IgD-negative memory B cell (primary cell): ENCODE results near the gene C3orf22. TPM values are rescaled to one million over a fixed set of nuclear protein-coding genes. Genes with fewer than 3 reads are reported as not detected.
"Not testable (repeated sequence)": the region's sequence is repeated elsewhere in the genome, so short reads cannot be mapped to it uniquely, and the experiment has no call there.

Experiments
- H3K27ac Mint-ChIP-seq, 3 donors: one replicate each; pipeline ENCODE4 v1.8.0; 2020 to 2022; ENCODE audit warnings: mild to moderate bottlenecking in 3 of 3, mixed read lengths in 3 of 3, moderate library complexity in 1 of 3
- H3K27me3 Mint-ChIP-seq: one replicate; pipeline ENCODE4 v1.8.0; 2021; ENCODE audit warnings: mixed read lengths
- H3K36me3 Mint-ChIP-seq: one replicate; pipeline ENCODE4 v1.8.0; 2020; ENCODE audit warnings: mild to moderate bottlenecking, mixed read lengths
- H3K4me1 Mint-ChIP-seq, 3 donors: one replicate each; pipeline ENCODE4 v1.8.0; 2020 to 2022; ENCODE audit warnings: mixed read lengths in 3 of 3, mild to moderate bottlenecking in 1 of 3
- H3K4me3 Mint-ChIP-seq, 4 donors: one replicate each; pipeline ENCODE4 v1.8.0; 2020 to 2022; ENCODE audit warnings: mild to moderate bottlenecking in 4 of 4, mixed read lengths in 4 of 4, moderate library complexity in 3 of 4
- H3K9me3 Mint-ChIP-seq, 3 donors: one replicate each; pipeline ENCODE4 v1.8.0; 2020 to 2021; ENCODE audit warnings: mixed read lengths in 3 of 3, mild to moderate bottlenecking in 1 of 3
- polyA plus RNA-seq: library from polyadenylated mRNA; unstranded; fragments of 300-500 nt; fragmentation: Illumina TruSeq; gene quantifications from one replicate; pipeline ENCODE4 v1.2.3, GENCODE V29; 2021

The C3orf22 gene, protein sequence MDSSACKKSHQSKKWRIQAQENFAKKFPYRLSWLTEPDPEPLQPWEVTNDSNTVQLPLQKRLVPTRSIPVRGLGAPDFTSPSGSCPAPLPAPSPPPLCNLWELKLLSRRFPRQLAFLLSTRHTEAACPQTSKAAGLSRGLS
- polyA plus RNA-seq: not detected

DNA sequence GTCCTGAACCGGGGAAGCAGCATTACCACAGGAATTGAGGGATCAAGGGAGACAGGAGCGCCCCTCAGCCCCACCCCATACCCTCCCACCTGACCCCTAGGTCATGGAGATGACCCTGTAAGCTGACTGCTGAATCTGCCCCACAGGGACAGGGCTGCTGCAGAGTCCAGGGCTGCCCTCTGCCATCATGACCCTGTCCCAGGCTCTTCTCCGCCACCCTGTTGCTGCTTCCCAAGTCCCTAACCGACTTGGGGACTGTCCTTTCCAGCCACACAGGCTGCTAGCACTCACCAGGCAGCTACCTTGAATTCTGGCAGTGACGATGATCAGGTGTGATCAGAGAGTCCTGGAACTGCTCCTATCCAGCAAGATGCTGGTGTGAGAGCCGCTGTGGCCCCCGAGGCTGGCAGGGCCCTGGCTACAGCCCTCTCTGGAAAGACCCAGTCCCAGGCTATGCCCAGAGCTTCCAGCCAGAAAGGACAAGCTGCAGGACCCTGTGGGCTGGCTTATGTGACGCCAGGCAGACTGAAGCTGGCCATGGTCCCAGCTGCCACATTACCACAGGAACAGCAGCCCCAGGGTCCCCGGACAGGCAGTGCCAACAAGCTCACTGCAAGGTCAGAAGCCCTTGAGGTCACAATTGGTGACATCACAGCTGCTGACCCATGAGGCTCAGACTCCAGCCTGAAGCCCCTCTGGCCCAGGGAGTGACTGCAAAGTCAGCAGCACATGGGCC, at the start of gene C3orf22:
Gene C3orf22, minus strand, starts transcription at position 597 of the 736 bp plus-strand sequence. CDS start 5,542 bp downstream, outside the sequence.
- H3K27ac Mint-ChIP-seq: peak within 1 kb of the TSS in 1 of 3 donors; percentile 73
- H3K27me3 Mint-ChIP-seq: peaks cover 5% of the 10 kb centered on the region
- no peaks in the 10 kb centered on the region for H3K36me3 Mint-ChIP-seq
- peaks cover 3 to 7% (median 6%) of the 10 kb centered on the region in 3 donors for H3K9me3 Mint-ChIP-seq
- H3K4me3 Mint-ChIP-seq: no peak within 1 kb of the TSS
- H3K4me1 Mint-ChIP-seq: no peaks in the 10 kb centered on the region

DNA sequence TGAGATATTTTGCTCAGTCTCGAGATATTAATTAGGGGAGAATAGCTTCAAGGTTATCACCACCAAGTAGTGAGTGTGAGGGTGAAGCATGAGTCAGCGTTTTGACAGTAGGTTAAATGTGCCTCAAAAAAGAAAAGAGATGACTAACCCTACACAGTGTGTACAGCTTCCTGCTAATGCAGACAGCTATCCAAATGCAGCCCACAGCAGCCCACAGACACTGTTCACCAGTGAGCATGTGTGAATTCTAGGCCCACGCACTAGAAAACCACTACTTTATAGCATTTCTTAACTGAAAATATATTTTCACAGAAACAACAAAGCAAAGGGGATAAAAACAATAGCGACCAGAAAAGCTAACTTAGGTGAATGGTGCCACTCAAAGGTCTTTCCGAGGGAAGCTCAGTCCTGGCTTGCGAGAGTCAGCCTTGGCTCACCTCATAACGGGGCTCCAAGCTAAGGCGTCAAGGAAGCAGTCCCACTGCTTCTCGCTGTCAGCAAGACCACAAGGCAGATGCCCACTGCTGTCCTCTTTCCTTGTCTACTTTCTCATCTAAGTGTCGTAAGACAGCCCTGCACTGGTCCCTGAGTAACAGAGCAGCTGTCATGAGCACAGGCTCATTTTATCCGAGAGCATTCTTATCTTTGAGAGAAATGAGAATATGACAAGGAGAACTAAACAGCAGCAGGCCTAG, 48.6 kb upstream of the C3orf22 start:
- no peak overlapping the region for H3K4me3 Mint-ChIP-seq
- H3K4me1 Mint-ChIP-seq: no peaks in the 10 kb centered on the region
- H3K27me3 Mint-ChIP-seq: peaks cover 6% of the 10 kb centered on the region
- H3K36me3 Mint-ChIP-seq: peaks cover 5% of the 10 kb centered on the region
- peaks cover 0 to 1% (median 0%) of the 10 kb centered on the region in 3 donors for H3K9me3 Mint-ChIP-seq
- H3K27ac Mint-ChIP-seq: no peak overlapping the region

DNA sequence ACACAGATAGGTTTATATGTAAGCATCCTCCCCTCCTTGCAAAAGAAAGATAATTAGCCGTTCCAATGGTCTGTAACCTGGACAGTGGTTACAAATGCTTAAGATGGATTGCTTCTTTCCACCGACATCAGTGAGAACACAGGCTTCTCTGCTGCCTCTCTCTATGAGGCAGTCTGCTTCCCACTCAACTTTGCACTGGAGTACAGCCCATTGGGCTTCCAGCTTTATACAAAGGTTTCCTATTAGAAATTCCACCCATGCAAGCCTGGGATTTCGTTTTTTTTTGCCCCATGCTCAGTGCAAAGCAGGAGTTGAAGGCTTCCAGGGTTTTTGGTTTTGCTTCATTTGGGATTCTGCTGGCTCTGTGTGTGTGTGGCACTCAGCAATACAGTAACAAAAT, 47.3 kb upstream of the C3orf22 start:
- Mint-ChIP-seq H3K36me3 (peaks cover 5% of the 10 kb centered on the region), H3K27me3 (peaks cover 7% of the 10 kb centered on the region)

DNA sequence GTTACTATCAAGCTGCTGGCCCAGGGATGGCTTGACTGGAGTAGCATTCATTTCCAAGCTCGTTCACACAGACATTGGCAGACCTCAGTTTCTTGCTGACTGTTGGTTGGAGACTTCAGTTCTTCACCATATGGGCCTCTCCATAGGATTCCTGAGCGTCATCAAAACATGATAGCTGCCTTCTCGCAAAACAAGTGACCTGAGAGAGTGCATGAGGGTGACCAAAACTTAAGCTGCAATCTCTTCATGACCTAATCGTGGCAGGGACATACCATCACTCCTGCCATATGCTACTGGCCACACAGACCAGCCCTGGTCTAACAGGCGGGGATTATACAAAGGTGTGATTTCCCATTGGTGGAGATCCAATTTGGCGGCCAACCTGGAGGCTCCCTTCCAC, 46.0 kb upstream of the C3orf22 start:
- Mint-ChIP-seq H3K4me3 (no peak overlapping the region), H3K27ac (no peak overlapping the region), H3K4me1 (no peaks in the 10 kb centered on the region), H3K36me3 (peaks cover 5% of the 10 kb centered on the region), H3K27me3 (peaks cover 15% of the 10 kb centered on the region), H3K9me3 (peaks cover 0 to 1% (median 0%) of the 10 kb centered on the region in 3 donors)

More for the DNA sequence above, 47.3 kb upstream of the C3orf22 start:
- peaks cover 0 to 1% (median 0%) of the 10 kb centered on the region in 3 donors for H3K9me3 Mint-ChIP-seq
- no peak overlapping the region for H3K4me3 Mint-ChIP-seq
- H3K27ac Mint-ChIP-seq: no peak overlapping the region
- H3K4me1 Mint-ChIP-seq: no peaks in the 10 kb centered on the region

DNA sequence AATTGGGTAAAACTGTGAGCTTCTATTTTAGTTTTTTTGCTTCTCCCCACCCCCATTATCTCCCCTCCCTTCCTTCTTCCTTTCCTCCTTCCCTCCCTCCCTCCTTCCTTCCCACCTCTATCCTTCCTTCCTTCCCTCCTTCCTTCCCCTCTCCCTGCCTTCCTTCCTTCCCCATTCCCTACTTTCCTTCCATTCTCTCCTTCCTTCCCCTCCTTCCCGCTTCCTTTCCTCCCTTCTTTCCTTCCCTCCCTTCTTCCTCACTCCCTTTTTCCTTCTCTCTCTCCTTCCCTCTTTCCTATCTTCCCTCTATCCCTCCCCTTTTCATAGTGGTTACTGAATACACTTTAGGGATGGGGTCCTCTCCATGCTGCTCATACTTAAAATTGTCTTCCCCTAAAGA, 40.4 kb upstream of the C3orf22 start:
- no peaks in the 10 kb centered on the region for H3K4me1 Mint-ChIP-seq
- H3K4me3 Mint-ChIP-seq: no peak overlapping the region
- peaks cover 2% of the 10 kb centered on the region for H3K36me3 Mint-ChIP-seq
- H3K9me3 Mint-ChIP-seq: peaks cover 0 to 2% (median 1%) of the 10 kb centered on the region in 3 donors
- H3K27me3 Mint-ChIP-seq: peaks cover 11% of the 10 kb centered on the region
- no peak overlapping the region for H3K27ac Mint-ChIP-seq

DNA sequence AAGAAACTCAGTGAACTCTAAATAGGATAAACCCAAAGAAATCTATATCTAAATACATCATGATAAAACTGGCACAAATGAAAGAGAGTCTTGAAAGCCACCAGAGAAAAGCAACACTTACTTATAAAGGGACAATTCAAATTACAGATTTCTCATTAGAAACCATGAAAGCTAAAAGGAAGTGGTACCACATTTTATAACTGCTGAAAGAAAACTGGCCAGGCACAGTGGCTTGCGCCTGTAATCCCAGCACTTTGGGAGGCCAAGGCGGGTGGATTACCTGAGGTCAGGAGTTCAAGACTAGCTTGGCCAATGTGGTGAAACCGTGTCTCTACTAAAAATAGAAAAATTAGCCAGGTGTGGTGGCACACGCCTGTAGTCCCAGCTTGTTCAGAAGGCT, 36.7 kb upstream of the C3orf22 start:
- not testable (repeated sequence) for H3K27me3 Mint-ChIP-seq, H3K4me3 Mint-ChIP-seq, H3K9me3 Mint-ChIP-seq, H3K4me1 Mint-ChIP-seq, H3K27ac Mint-ChIP-seq, H3K36me3 Mint-ChIP-seq

DNA sequence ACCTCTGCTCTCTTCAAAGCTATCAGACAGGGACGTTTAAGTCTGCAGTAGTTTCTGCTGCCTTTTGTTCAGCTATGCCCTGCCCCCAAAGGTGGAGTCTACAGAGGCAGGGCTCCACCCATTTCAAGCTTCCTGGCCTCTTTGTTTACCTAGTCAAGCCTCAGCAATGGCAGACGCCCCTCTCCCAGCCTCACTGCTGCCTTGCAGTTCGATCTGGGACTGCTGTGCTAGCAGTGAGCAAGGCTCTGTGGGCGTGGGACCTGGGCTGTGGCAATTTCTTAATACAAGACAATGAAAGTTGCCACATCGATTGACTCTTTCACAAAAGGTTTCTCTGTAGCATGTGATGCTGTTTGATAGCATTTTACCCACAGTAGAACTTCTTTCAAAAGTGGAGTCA, 32.8 kb upstream of the C3orf22 start:
- H3K9me3 Mint-ChIP-seq: peaks cover 0 to 18% (median 11%) of the 10 kb centered on the region in 3 donors
- not testable (repeated sequence) for H3K27me3 Mint-ChIP-seq

DNA sequence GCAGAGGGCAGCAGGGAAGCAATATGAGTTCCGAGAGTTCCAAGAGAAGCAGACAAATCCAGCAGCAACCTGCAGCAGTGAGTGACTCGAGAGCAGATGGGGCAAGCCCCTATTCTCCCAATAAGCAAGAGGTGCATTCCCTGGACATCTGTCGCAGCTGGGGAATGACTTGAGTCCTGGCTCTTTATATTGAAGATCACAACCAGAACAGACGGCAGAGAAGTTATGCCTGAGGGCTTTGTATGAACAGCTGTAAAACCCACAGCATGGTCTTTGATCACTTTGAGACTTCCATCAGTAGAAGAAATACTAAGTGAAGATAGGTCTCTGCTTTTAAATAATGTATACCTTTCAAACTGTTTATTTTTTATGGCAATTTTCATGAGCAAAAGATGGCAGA, 23.6 kb upstream of the C3orf22 start:
- H3K27ac Mint-ChIP-seq: no peak overlapping the region
- no peaks in the 10 kb centered on the region for H3K36me3 Mint-ChIP-seq
- H3K4me3 Mint-ChIP-seq: no peak overlapping the region
- peaks cover 0 to 4% (median 3%) of the 10 kb centered on the region in 3 donors for H3K9me3 Mint-ChIP-seq
- no peaks in the 10 kb centered on the region for H3K4me1 Mint-ChIP-seq
- peaks cover 5% of the 10 kb centered on the region for H3K27me3 Mint-ChIP-seq

More for the DNA sequence above, 32.8 kb upstream of the C3orf22 start:
- H3K27ac Mint-ChIP-seq, H3K4me3 Mint-ChIP-seq, H3K36me3 Mint-ChIP-seq, H3K4me1 Mint-ChIP-seq: not testable (repeated sequence)

DNA sequence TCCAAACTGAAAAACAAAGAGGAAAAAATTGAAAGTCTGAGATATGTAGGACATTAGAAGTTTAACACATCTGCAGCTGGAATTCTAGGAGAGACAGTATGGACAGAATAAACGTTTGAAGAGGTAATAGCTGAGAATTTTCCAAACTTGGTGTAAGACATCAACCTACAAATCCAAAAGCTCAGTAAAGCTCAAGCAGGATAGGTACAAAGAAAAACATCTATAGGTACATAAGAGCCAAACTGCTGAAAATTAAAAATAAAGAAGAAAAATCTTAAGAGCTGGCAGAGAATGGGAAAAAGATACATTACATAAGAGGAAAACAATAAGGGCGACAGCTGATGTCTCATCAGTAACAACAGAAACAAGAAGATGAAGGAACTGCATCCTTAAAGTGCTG, 22.8 kb upstream of the C3orf22 start:
- H3K9me3 Mint-ChIP-seq: peaks cover 0 to 3% (median 0%) of the 10 kb centered on the region in 3 donors
- no peaks in the 10 kb centered on the region for H3K36me3 Mint-ChIP-seq
- H3K4me1 Mint-ChIP-seq: no peaks in the 10 kb centered on the region
- no peak overlapping the region for H3K27ac Mint-ChIP-seq
- peaks cover 6% of the 10 kb centered on the region for H3K27me3 Mint-ChIP-seq
- no peak overlapping the region for H3K4me3 Mint-ChIP-seq

DNA sequence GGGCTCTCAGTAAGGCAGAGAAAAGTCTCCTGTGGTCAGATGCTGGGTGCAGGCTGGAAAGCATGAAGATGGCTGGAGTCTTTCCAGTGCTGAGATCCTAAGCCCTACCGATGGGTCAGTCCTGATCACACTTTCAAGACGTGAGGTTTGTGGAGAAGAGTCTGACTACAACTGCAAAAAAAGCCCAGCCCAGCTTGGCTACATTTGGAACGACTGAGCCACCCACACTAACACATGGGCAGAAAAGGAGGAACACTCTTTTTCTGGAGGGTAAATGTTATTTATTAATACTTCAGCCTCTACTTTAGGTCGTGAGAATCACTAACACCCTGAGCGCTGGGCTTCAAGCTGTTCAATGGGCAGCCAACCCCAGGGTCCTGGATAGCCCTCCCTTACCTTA, 22.0 kb upstream of the C3orf22 start:
- no peak overlapping the region for H3K27ac Mint-ChIP-seq
- H3K9me3 Mint-ChIP-seq: peaks cover 0 to 3% (median 0%) of the 10 kb centered on the region in 3 donors
- peaks cover 6% of the 10 kb centered on the region for H3K27me3 Mint-ChIP-seq
- H3K36me3 Mint-ChIP-seq: no peaks in the 10 kb centered on the region
- no peak overlapping the region for H3K4me3 Mint-ChIP-seq
- no peaks in the 10 kb centered on the region for H3K4me1 Mint-ChIP-seq

DNA sequence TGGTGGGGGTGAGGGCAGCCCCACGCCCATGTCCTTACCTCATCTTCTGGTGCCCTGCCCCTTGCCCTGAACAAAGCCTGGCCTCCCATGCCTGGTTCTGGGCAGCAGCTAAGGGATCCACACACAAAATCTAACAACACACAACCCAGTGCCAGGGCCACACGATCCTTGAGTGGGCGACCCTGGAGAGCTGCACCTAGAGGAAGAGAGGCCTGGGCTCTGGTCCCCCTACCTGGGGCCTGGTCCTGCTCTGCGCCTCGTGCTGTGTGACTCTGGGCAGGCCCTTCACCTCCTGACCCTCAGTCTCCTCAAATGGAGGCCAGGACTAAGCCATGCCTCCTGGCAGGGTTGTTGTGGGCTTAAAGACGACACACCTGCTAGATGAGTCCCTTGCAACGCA, 20.0 kb upstream of the C3orf22 start:
- Mint-ChIP-seq H3K27ac (no peak overlapping the region), H3K4me1 (no peaks in the 10 kb centered on the region), H3K36me3 (no peaks in the 10 kb centered on the region), H3K4me3 (no peak overlapping the region), H3K27me3 (peaks cover 10% of the 10 kb centered on the region), H3K9me3 (no peaks in the 10 kb centered on the region)

DNA sequence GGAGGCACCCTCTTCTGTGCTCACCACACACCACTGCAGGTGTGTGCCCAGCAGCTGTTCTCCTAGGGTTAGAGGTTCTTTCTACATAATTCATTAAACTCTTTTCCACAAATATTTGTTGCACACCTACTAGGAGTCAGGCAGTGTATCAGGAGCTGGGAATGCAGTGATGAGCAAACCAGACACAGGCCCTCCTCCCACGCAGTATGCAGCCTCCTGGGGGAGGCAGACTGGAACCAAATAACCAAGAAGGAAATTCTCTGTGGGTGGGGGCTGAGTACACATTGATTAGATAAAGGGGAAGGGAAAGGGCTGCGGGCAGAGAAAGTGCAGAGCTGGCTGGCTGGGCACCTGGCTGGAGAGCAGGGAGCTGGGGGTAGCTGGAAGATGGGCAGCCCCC, 18.5 kb upstream of the C3orf22 start:
- Mint-ChIP-seq H3K9me3 (no peaks in the 10 kb centered on the region), H3K4me1 (no peaks in the 10 kb centered on the region), H3K27ac (no peak overlapping the region), H3K36me3 (no peaks in the 10 kb centered on the region), H3K4me3 (peak overlapping the region in 1 of 4 donors; percentile 7), H3K27me3 (peaks cover 15% of the 10 kb centered on the region)

DNA sequence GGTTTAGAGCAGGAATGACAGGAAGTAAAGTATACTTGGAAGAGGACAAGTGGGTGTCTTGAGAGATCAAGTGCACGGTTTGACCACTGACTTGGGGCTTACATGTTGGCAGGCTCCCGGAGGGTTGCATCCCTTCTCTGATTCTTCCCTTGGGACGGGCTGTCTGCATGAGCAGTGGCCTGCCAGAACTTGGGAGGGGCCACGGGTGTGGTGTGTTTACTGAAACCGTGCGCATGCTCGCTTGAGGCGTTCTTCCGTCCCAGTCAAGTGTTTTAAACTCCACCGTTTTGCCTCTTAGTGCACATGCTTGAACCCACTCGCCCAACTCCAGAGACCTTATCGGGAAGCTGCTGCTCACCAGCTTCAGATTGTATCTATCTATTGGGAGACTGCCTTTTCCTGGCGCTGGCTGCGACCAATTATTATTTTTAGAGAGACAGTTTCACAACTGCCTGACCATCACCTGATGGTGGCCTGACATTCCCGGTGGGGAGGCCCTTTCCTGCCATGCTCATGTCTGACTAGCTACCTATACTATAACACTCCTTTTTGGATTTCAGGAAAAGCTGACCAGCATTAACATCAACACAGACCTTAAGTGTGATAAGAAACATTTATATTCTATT, 14.9 kb upstream of the C3orf22 start:
- peaks cover 13% of the 10 kb centered on the region for H3K27me3 Mint-ChIP-seq
- H3K36me3 Mint-ChIP-seq: no peaks in the 10 kb centered on the region
- H3K9me3 Mint-ChIP-seq: no peaks in the 10 kb centered on the region
- no peaks in the 10 kb centered on the region for H3K4me1 Mint-ChIP-seq
- H3K27ac Mint-ChIP-seq: no peak overlapping the region
- H3K4me3 Mint-ChIP-seq: no peak overlapping the region

DNA sequence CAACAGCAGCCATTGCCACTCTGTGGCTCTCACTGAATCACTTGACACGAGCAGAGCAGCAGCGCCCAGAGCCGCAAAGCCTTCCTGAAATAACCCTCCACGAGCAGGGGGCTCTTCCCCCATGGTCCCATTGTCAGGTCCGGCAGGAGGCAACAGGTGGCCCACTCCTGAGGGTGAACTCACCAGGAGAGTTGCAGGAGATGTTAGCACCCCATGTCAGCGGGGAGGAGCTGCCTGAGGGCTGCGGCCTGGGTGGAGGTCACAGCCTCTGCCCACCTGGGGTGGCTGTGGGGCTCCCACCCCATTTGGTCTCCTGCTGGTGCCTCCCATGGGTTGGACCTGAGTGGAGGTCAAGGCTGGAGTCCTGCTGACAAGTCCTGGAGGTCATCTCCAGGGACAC, 12.3 kb upstream of the C3orf22 start:
- no peak overlapping the region for H3K27ac Mint-ChIP-seq
- no peaks in the 10 kb centered on the region for H3K36me3 Mint-ChIP-seq
- H3K9me3 Mint-ChIP-seq: no peaks in the 10 kb centered on the region
- no peak overlapping the region for H3K4me3 Mint-ChIP-seq
- H3K4me1 Mint-ChIP-seq: no peaks in the 10 kb centered on the region
- peaks cover 14% of the 10 kb centered on the region for H3K27me3 Mint-ChIP-seq

DNA sequence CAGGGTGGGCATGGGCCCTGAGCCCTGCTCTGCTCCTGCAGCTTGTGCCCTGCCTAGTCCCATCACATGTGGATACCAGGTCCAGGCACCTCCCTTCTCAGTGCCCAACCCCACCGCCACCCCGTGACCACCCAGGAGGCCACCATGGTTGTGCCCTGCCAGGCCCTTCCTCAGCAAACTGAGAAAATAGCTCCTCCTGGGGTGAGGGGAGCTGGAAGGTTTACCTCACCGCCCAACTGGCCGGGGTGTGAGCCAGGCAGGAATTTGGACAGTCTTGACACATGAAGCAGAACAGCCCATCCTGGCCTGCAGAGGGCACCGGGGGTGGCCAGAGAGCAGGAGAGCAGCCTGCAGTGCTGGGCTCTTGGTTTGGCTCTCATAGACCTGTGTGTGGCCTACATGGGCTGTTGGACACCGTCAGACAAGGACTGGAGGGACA, 11.4 kb upstream of the C3orf22 start:
- Mint-ChIP-seq H3K4me1 (no peaks in the 10 kb centered on the region), H3K27me3 (peaks cover 12% of the 10 kb centered on the region), H3K4me3 (no peak overlapping the region), H3K9me3 (no peaks in the 10 kb centered on the region), H3K27ac (no peak overlapping the region), H3K36me3 (no peaks in the 10 kb centered on the region)
